C4-2B (cell line): Measurements from ENCODE around the gene BBOX1.

Source experiments
- CTCF ChIP-seq: fragments of 450-650 bp; conservative IDR thresholded peaks from 2 replicates; pipeline ENCODE4 v1.5.1; 2017; ENCODE audit warnings: mild to moderate bottlenecking
- ZFX ChIP-seq: fragments of 450-650 bp; IDR thresholded peaks from 2 replicates; pipeline ENCODE4 v1.6.1; 2017

GRCh38 chr11:27111896-27112295 is 71.3 kb downstream of the BBOX1 start:
- TF ChIP-seq CTCF = no peak
- no peak for TF ChIP-seq ZFX
